Duodenal mucosa (tissue), 2 donors: ENCODE measurements around the gene GABRA4.

Experiments
- H3K27ac ChIP-seq: one replicate; pipeline ENCODE4 v1.7.0; 2013; ENCODE audit warnings: low read depth, low read length
- H3K27me3 ChIP-seq, 2 donors: one replicate each; pipeline ENCODE4 v1.7.0; 2013; ENCODE audit warnings: low read length in 2 of 2, control low read depth in 1 of 2; ENCODE audit not compliant: insufficient read depth in 2 of 2, control insufficient read depth in 1 of 2
- H3K36me3 ChIP-seq, 2 donors: one replicate each; pipeline ENCODE4 v1.7.0; 2013; ENCODE audit warnings: low read length in 2 of 2, control low read depth in 1 of 2; ENCODE audit not compliant: insufficient read depth in 2 of 2, control insufficient read depth in 1 of 2
- H3K4me1 ChIP-seq, 2 donors: one replicate each; pipeline ENCODE4 v1.7.0; 2013; ENCODE audit warnings: low read length in 2 of 2, control low read depth in 1 of 2; ENCODE audit not compliant: insufficient read depth in 2 of 2, control insufficient read depth in 1 of 2
- H3K4me3 ChIP-seq, 2 donors: one replicate each; pipeline ENCODE4 v1.7.0; 2013; ENCODE audit warnings: low read length in 2 of 2, low read depth in 1 of 2
- H3K9ac ChIP-seq, 2 donors: one replicate each; pipeline ENCODE4 v1.7.0; 2013; ENCODE audit warnings: low read length in 2 of 2, low read depth in 1 of 2
- H3K9me3 ChIP-seq, 2 donors: one replicate each; pipeline ENCODE4 v1.7.0; 2013; ENCODE audit warnings: low read length in 2 of 2, control low read depth in 1 of 2; ENCODE audit not compliant: control insufficient read depth in 1 of 2

The GABRA4 gene

GRCh38 chr4:46934726-46935125 is 58.7 kb downstream of the GABRA4 start:
- Histone ChIP-seq H3K4me3 (no peak overlapping the region), H3K9me3 (no peaks in the 10 kb centered on the region), H3K4me1 (peaks cover 8 to 30% of the 10 kb centered on the region in 2 donors), H3K27ac (no peak overlapping the region), H3K36me3 (no peaks in the 10 kb centered on the region), H3K9ac (no peak overlapping the region), H3K27me3 (no peaks in the 10 kb centered on the region)

- H3K9ac ChIP-seq: no peak overlapping the region
Observed at GRCh38 chr4:46933686-46934085, 59.7 kb downstream of the GABRA4 start.

GRCh38 chr4:46931981-46932380 is 61.4 kb downstream of the GABRA4 start:
- no peak overlapping the region for H3K27ac ChIP-seq
- peaks cover 8 to 30% of the 10 kb centered on the region in 2 donors for H3K4me1 ChIP-seq
- H3K36me3 ChIP-seq: no peaks in the 10 kb centered on the region
- no peak overlapping the region for H3K9ac ChIP-seq
- no peaks in the 10 kb centered on the region for H3K9me3 ChIP-seq
- no peaks in the 10 kb centered on the region for H3K27me3 ChIP-seq
- H3K4me3 ChIP-seq: no peak overlapping the region

More at GRCh38 chr4:46933686-46934085, 59.7 kb downstream of the GABRA4 start:
- no peak overlapping the region for H3K27ac ChIP-seq
- H3K9me3 ChIP-seq: no peaks in the 10 kb centered on the region
- no peak overlapping the region for H3K4me3 ChIP-seq
- peaks cover 8 to 30% of the 10 kb centered on the region in 2 donors for H3K4me1 ChIP-seq
- H3K36me3 ChIP-seq: no peaks in the 10 kb centered on the region
- no peaks in the 10 kb centered on the region for H3K27me3 ChIP-seq

GRCh38 chr4:46930891-46931290 is 62.5 kb downstream of the GABRA4 start:
- Histone ChIP-seq H3K36me3 (no peaks in the 10 kb centered on the region), H3K27me3 (no peaks in the 10 kb centered on the region), H3K4me1 (peaks cover 8 to 30% of the 10 kb centered on the region in 2 donors), H3K9ac (no peak overlapping the region), H3K4me3 (no peak overlapping the region), H3K9me3 (no peaks in the 10 kb centered on the region), H3K27ac (no peak overlapping the region)

- Histone ChIP-seq H3K9ac (no peak overlapping the region), H3K4me3 (no peak overlapping the region), H3K27me3 (no peaks in the 10 kb centered on the region), H3K36me3 (no peaks in the 10 kb centered on the region), H3K9me3 (no peaks in the 10 kb centered on the region), H3K4me1 (peaks cover 8 to 18% of the 10 kb centered on the region in 2 donors), H3K27ac (no peak overlapping the region)
Observed at GRCh38 chr4:46927201-46927600, 66.2 kb downstream of the GABRA4 start.

- Histone ChIP-seq H3K36me3 (no peaks in the 10 kb centered on the region), H3K4me1 (peaks cover 0 to 3% of the 10 kb centered on the region in 2 donors), H3K4me3 (no peak overlapping the region), H3K9me3 (no peaks in the 10 kb centered on the region), H3K27ac (no peak overlapping the region), H3K9ac (no peak overlapping the region), H3K27me3 (no peaks in the 10 kb centered on the region)
Observed at GRCh38 chr4:46924789-46925529, 68.4 kb downstream of the GABRA4 start.

GRCh38 chr4:46922205-46922604 is 71.2 kb downstream of the GABRA4 start:
- Histone ChIP-seq H3K27me3 (no peaks in the 10 kb centered on the region), H3K27ac (no peak overlapping the region), H3K4me1 (no peaks in the 10 kb centered on the region), H3K9me3 (no peaks in the 10 kb centered on the region), H3K4me3 (no peak overlapping the region), H3K9ac (no peak overlapping the region), H3K36me3 (no peaks in the 10 kb centered on the region)

GRCh38 chr4:46909078-46909477 is 84.3 kb downstream of the GABRA4 start, which contains the start of gene COX7B2:
COX7B2 (minus strand) TSS chr4:46909245; CDS start chr4:46735192, 174,053 bp downstream.
- no peak within 1 kb of the TSS for H3K9ac ChIP-seq
- no peak within 1 kb of the TSS for H3K4me3 ChIP-seq
- H3K9me3 ChIP-seq: no peaks in the 10 kb centered on the region
- H3K4me1 ChIP-seq: no peaks in the 10 kb centered on the region
- H3K27ac ChIP-seq: no peak within 1 kb of the TSS
- no peaks in the 10 kb centered on the region for H3K27me3 ChIP-seq
- no peaks in the 10 kb centered on the region for H3K36me3 ChIP-seq

GRCh38 chr4:46908148-46908547 is 85.2 kb downstream of the GABRA4 start:
- no peak overlapping the region for H3K9ac ChIP-seq
- no peak overlapping the region for H3K27ac ChIP-seq
- H3K4me3 ChIP-seq: no peak overlapping the region
- no peaks in the 10 kb centered on the region for H3K36me3 ChIP-seq
- no peaks in the 10 kb centered on the region for H3K4me1 ChIP-seq
- no peaks in the 10 kb centered on the region for H3K27me3 ChIP-seq
- H3K9me3 ChIP-seq: no peaks in the 10 kb centered on the region

GRCh38 chr4:46900082-46900481 is 93.3 kb downstream of the GABRA4 start:
- Histone ChIP-seq H3K4me3 (no peak overlapping the region), H3K4me1 (no peaks in the 10 kb centered on the region), H3K27ac (no peak overlapping the region), H3K27me3 (no peaks in the 10 kb centered on the region), H3K36me3 (no peaks in the 10 kb centered on the region), H3K9ac (no peak overlapping the region), H3K9me3 (no peaks in the 10 kb centered on the region)
